GM21576 (cell line): ENCODE data around the gene ANGPTL8.

Experiments
- ATAC-seq: cut with Tn5 transposase; IDR thresholded peaks from one replicate; pipeline ENCODE4 v1.9.1; 2021; ENCODE audit warnings: mild to moderate bottlenecking, moderate library complexity; ENCODE audit not compliant: unreplicated experiment

ANGPTL8 gene

DNA sequence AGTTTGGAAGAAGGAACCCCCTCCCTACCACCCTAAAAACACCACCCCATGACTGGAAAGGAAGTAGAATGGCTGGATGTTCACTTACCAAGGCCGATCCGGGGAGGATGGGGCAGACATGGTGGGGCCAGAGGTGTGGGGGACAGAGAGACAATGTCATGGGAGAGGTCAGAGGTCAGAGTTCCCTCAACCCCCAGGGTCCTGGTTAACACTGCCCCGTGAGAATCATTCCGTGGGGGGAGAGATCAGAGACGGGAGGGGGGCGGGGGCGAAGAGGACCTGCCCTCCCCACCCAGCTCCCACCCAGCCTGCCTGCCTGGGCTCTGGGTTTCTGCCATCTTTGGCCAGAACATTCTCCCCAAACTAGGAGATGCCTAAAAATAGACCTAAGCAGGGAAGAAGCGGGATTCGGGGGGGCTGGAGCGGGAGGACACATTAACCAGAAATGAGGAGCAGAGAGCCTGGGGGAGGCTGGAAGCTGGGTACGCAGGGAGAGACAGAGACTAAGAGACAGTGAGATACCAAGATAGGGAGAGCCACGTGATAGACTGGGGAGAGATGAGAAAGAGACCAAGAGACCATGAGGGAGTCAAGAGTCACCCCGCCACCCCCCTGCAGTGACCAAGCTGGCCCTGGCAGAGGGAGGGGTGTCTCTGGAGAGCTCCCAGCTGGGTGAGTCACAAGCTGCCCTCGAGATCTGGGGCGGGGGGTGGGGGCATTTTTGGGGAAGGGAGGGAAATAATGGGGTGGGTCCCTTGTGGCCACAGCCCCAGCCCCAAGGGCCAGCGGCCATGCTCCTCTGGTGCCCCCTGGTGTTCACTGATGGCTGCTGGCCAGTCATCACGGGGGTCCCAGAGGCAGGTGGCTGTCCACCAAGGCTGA, 36.0 kb upstream of the ANGPTL8 start:
- no peak for ATAC-seq

DNA sequence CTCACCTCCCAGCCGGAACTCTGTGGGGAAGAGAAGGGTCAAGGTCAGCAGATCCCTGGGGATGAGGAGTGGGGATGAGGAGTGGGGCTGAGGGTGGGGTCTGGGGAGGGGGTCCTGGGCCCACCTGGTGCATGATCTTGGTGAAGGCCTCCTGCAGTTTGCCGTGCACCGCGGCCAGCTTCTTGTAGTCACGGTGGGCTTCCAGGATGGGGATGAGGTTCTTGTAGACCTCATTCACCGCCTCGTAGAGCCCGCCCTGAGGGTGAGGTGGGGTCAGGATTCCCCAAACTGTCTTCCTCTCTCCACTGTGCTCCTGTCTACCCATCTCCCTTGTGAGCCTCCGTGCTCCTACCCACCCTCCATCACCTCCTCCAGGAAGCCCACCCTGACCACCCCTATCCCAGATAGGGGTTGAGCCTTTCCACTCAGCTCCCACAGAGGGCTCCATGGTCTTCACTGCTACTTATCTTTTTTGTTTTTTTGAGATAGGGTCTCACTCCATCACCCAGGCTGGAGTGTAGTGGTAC, 35.3 kb upstream of the ANGPTL8 start:
- no peak for ATAC-seq

DNA sequence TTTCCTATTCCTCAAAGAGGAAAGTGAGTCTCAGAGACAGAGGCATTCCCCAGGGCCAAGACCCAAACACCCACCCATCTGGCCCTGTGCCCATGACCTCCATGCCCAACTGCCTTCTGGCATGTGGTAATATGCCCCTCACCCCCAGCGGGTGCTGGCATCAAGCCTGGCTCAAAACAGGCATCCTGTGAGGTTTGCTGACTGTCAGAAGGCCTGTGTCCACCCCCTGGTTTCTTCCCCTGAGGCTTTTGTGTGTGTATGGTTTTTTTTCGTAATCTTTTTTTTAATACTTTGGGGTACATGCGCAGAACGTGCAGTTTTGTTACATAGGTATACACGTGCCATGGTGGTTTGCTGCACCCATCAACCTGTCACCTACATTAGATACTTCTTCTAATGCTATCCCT, 34.5 kb upstream of the ANGPTL8 start:
- ATAC-seq = no peak

DNA sequence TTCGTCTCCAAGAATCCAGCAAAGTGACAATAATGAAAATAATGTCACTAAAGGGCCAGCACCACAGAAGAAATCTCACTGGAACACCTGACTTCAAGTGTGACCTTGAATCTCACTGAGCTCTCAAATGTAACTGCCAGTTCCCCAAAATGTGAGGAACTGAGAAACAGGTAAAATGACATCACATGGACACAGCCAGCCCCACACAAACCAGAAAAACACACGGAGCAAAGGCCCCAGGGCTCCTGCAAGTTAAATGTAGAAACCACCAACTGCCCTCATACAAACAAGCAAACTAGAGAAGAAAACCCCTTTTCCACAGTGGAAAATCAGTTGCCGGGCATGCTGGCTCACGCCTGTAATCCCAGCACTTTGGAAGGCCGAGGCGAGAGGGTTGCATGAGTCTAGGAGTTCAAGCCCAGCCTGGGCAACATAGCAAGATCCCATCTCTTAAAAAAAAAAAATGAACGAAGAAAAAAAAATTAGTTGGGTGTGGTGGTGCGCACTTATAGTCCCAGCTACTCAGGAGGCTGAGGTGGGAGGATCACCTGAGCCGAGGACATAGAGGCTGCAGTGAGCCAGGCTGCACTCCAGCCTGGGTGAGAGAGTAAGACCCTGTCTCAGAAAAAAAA, 33.4 kb upstream of the ANGPTL8 start:
- ATAC-seq = no peak

DNA sequence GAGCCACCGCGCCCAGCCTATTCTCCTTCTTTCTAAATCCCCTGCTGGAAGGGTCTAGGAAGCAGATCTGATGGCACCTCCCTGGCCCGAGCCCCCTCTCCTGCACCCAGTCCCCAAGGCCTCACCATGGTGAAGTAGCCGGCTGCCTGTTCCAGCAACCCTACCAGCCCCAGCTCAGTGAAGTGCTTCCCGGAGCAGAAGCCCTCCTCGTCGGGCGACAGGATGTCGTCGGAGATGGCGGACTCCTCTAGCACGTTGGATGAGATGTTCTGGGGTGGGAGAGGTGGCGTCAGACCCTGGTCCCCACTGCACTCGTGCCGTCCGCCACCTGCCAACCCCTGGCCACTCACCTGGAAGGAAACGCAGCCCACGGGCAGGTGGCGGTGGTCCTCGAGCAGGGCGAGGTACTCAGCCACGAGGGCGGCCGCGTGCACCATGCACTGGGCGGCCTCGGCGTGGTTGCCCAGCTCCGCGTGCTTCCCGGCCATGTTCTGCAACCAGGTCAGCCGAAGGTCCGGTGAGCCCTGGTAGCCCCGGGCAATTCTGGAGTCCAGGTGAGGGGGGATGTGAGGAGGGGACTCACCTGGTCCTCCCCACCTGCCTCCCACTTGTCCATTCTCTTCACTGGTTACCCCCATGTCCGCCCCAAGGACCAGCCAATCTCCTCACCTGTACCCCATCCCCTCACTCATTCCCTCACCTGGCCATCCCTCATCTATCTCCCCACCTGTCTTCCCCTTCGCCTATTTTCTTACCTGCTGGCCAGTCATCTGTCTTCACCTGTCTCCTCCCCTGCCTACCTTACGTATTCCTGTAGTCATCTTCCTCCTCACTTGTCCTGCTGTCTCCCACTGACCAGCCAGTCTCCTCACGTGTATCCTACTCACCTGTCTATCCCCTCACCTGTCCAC, 30.6 kb upstream of the ANGPTL8 start:
- no peak for ATAC-seq

DNA sequence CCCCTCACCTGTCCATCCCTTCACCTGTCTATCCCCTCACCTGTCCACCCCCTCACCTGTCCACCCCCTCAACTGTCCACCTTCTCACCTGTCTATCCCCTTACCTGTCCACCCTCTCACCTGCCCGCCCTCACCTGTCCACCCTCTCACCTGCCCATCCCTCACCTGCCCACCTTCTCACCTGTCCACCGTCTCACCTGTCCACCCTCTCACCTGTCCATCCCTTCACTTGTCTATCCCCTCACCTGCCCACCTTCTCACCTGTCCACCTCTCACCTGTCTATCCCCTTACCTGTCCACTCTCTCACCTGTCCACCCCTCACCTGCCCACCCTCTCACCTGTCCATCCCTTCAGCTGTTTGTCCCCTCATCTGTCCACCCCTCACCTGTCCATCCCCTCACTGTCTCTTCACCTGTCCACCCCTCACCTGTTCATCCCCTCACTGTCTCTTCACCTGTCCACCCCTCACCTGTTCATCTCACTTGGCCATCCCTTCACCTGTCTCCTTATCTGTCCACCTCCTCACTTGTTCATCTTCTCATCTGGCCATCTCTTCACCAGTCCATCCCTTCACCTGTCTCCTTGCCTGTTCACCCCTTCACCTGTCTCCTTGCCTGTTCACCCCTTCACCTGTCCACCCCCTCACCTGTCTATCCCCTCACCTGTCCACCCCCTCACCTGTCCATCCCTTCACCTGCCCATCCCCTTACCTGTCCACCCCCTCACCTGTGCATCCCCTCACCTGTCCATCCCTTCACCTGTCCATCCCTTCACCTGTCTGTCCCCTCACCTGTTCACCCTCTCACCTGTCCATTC, 29.4 kb upstream of the ANGPTL8 start:
- ATAC-seq = no peak

DNA sequence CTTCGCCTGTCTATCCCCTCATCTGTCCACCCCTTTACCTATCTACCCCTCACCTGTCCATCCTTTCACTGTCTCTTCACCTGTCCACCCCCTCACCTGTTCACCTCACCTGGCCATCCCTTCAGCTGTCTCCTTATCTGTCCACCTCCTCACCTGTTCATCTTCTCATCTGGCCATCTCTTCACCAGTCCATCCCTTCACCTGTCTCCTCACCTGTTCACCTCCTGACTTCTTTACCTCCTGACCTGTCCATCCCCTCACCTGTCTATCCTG, 28.8 kb upstream of the ANGPTL8 start:
- no peak for ATAC-seq

DNA sequence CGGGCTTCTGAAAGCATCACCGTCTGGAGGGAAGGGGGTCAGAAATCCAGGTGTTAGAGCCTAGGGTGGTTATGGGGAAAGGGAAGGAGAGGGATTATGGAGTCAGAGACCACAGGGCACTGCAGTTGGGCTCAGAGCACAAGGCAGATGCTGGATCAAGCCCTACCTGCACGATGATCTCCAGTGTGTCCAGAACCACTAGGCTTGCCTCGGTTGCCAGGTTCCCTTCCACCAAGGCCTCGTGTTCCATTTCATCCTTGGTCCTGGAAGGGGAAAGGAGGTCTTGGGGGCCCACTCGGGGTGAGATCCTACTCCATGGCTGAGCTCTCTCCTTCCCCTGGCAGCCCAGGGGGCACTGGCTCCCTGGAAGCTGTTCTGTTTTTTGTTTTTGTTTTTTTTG, 25.0 kb upstream of the ANGPTL8 start:
- no peak for ATAC-seq

DNA sequence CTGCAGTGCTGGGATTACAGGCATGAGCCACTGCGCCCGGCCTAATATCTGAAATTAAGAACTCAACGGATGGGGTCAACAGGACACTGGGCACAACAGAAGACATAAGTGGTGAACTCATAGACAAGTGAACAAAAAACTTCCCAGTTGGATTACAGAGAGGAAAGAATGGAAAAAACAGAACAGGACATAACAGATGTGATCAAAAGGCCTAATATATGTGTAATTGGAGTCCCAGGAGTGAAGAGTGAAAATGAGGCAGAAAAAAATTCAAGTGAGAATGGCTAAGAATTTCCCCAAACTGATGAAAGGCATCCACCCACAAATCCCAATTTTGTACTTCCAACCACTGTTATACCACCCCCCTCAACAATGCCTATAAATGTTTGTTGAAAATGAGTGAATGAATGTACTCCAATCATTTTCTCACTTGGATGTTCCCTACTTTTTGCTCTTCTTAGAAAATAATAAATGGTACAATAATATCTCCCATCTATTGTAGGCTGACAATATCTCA, 18.3 kb upstream of the ANGPTL8 start:
- no peak for ATAC-seq

DNA sequence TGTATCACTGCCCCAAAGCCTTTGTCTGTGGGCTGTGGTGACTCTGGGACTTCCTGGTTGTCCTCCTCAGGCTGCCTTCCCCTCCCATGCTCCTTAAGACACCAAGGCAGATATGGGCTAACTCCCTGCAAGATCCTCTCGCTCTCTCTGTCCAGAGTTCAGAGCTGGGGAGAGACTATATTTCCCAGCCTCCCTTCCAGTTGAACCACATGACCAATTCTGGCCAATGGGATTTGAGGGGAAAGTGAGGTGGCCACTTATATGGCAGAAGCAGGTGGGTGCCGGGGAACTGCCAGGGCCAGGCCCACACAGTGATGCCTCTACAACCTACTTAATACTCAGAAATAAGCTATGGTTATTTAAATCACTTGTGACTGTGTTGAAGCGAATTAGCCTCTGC, 16.2 kb upstream of the ANGPTL8 start:
- ATAC-seq = no peak

DNA sequence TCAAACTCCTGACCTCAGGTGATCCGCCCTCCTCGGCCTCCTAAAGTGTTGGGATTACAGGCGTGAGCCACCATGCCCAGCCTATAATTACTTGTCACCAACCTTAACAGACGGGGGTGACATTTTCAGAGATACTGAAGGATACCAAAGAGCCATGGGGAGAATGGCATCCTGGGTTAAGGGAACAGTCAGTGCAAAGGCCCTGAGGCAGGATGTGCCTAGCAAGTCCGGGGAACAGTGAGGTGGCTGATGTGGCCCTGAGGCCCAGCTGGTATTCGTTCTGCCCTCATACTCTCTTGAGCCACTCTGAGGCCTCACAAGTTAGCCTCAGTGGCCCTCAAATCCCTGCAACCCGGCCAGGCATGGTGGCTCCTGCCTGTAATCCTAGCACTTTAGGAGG, 15.0 kb upstream of the ANGPTL8 start:
- ATAC-seq = no peak

DNA sequence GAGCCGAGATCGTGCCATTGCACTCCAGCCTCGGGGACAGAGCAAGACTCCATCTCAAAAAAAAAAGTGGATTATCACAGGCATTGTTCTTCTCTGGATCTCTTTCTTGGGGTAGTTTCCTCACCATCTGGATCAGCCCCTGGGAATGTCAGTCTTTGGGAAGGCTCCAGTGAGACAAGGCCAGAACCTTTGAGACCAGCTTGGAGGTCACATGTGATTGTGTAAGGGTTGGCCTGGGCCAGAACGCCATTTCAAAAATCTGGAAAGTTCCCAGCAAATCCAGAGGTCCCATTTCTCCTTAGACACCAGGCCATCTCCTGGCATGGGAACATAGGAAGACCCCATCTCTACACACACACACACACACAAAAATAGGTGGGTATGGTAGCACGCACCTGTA, 14.2 kb upstream of the ANGPTL8 start:
- no peak for ATAC-seq

DNA sequence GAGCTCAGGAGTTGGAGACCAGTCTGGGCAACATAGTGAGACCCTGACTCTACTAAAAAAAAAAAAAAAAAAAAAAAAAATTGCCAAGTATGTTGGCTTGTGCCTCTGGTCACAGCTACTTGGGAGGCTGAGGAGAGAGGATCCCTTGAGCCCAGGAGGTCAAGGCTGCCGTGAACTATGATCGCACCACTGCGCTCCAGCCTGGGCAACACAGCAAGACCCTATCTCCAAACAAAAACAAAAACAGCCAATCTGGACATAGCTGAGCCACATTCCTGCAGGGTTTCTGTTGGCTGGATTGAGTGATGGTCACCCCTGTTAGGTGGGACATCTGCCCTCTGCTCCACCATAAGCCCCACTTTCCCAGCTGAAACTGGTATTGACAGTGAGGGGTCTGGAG, 13.6 kb upstream of the ANGPTL8 start:
- ATAC-seq = no peak

DNA sequence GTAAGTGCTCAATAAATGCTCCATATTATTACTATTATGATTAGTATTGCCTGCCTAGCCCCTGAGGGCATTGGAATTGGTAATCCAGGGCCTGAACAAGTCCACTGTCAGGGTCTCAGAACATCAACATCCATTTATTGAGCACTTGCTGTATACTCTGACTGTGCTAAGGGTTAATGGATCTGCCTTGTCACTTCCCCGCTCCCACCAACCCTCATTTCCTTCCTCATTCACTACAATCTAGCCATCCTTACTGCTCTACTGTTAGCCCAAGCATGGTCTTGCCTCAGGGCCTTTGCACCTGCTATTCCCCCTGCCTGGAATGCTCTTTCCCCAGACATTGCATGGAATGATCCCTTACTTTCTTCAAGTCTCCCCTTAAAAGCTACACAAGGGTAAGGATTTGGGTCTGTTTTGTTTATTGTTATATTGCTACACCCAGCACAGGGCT, 12.7 kb upstream of the ANGPTL8 start:
- no peak for ATAC-seq

DNA sequence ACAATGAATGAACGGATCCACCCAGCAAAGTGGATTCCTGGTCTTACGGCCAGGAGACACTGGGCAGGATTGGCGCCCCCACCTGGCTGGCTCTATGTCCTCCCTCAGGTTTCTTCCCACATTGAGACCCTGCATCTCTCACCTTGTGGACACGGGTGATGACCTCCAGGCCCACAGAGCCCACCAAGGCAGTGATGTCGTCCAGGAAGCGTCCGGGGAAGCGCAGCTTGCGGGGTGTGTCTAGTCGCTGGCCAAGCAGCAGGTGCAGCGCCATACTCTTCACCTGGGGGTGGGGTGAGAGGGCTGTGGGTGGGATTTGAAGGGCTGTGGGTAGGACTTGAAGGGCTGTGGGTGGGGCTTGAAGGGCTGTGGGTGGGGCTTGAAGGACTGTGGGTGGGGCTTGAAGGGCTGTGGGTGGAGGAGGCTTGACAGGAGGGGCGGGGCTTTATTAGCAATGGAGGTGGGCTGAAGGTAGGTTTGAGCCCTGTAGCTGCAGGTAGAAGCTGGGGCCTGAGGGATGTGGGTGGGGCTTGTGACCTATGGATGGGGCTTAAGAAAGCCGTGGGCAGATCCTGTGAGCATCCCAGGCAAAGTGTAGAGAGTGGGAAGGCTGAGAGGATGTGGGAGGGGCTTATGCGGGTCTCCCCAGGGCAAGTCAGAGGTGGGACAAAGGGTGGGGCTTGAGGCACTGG, 12.1 kb upstream of the ANGPTL8 start:
- ATAC-seq = no peak

DNA sequence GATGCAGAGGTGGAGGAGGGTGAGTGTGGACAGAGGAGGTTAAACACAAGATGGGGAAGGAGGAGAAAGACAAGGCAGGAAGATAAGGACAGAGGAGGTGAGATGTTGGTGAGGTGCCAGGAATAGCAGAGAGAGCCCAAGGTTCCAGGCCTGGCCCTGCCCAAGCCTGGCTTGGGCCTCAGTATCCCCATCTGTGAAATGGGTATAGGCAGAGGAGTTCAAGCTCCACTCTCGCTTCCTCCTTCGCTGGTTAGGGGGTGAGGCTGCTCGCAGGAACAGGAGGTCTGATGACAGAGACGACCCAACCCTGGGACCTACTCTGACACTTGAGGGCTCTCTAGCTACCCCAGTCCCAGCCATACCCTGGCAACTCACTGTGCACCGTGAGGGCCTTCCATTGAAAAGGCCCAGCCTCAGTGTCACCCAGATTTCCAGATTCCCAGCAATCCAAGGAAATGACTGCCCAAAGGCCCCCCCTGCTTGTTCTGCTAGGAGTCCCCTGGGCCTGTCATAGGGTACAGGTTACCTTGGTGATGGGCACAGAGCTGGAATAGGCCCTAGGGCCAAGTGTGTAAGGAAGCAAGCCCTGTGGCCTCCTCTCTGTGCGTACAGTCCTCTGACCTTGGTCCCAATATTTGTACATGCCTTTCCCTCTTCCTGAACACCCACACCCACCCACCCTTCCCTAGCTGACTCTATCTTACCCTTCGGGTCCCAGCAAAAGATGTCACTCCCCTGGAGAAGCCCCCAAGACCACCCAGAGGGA, 8.6 kb upstream of the ANGPTL8 start:
- no peak for ATAC-seq

DNA sequence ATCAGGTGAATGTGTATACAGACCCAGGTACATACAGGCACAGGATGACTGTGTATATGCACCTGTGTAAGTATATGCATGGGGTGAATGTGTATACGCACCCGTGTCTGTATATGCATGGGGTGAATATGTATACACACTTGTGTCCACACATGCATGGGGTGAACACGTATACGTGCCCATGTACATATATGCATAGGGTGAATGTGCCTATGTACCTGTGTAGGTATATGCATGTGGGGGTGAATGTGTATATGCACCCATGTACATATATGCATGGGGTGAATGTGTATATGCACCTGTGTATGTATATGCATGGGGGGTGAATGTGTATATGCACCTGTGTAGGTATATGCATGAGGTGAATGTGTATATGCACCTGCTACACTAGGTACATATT, 6.9 kb upstream of the ANGPTL8 start:
- ATAC-seq = no peak

DNA sequence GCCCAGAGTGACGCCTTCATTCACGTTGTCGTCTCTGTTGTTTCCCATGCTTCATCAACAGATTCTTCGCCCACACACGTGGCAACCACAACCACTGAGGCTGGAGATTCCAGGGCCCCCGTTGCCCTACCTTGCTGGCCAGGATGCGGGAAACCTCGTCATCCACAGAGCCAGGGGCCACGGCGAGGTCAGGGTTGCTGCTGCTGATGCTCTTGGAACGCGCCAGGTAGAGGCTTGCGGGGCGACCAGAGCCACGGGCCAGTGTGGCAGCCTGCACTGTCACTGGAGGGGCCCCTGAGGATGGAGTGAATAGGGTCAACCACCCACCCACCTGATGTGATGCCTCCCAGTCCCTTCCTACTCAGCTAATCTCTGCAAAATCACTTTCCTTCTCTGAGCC, 6.3 kb upstream of the ANGPTL8 start:
- no peak for ATAC-seq

DNA sequence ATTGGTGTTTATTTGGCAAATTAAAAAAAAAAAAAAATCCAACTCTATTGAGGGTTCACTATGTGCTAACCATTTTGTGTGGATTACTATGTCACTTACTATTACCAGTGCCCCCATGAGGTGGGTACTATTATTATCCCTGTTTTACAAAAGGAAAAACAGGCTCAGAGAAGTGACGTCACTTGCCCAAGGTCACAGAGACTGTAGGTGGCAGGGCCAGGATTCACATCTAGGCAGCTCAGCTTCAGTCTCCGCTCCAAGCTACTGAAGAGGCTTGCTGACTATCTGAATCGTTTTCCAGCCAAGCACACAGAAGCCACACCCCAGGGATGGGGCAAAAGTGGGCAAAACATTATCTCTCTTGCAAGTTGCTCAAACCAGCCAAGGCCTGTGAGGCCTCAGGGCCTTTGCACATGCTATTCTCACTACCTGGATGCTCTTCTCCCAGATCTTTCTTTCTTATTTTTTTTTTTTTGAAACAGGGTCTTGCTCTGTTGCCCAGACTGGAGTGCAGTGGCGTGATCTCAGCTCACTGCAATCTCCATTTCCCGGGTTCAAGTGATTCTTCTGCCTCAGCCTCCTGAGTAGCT, 4.8 kb upstream of the ANGPTL8 start:
- ATAC-seq = no peak
